Parathyroid adenoma (tissue), 2 donors: ENCODE results near the gene PDIA2.

Source experiments
- H2AFZ ChIP-seq: fragments of 300-600 bp; sonication (generic); one replicate; pipeline ENCODE4 v1.7.0; 2017; ENCODE audit warnings: antibody characterized with exemption, mild to moderate bottlenecking
- H3K27ac ChIP-seq: fragments of 300-600 bp; sonication (generic); one replicate; pipeline ENCODE4 v1.7.0; 2017
- H3K27me3 ChIP-seq: fragments of 300-600 bp; sonication (generic); one replicate; pipeline ENCODE4 v1.7.0; 2017; ENCODE audit warnings: low read length; ENCODE audit not compliant: control insufficient read depth, insufficient read depth
- H3K36me3 ChIP-seq: fragments of 300-600 bp; sonication (generic); one replicate; pipeline ENCODE4 v1.7.0; 2017; ENCODE audit warnings: low read length; ENCODE audit not compliant: control insufficient read depth, insufficient read depth
- H3K4me1 ChIP-seq: fragments of 300-600 bp; sonication (generic); one replicate; pipeline ENCODE4 v1.7.0; 2017; ENCODE audit warnings: control low read depth
- H3K4me2 ChIP-seq: fragments of 300-600 bp; sonication (generic); one replicate; pipeline ENCODE4 v1.7.0; 2017; ENCODE audit warnings: low read length
- H3K4me3 ChIP-seq: fragments of 300-600 bp; sonication (generic); one replicate; pipeline ENCODE4 v1.7.0; 2017; ENCODE audit warnings: low read depth, low read length
- H3K79me2 ChIP-seq: fragments of 300-600 bp; sonication (generic); one replicate; pipeline ENCODE4 v1.7.0; 2017; ENCODE audit warnings: control low read depth
- H3K9ac ChIP-seq: fragments of 300-600 bp; sonication (generic); one replicate; pipeline ENCODE4 v1.7.0; 2017; ENCODE audit warnings: mild to moderate bottlenecking
- H3K9me3 ChIP-seq: fragments of 300-600 bp; sonication (generic); one replicate; pipeline ENCODE4 v1.7.0; 2017; ENCODE audit warnings: low read length; ENCODE audit not compliant: control insufficient read depth
- CTCF ChIP-seq: fragments of 300-600 bp; sonication (generic); IDR thresholded peaks from one replicate; pipeline ENCODE4 v1.7.0; 2017; ENCODE audit warnings: antibody characterized with exemption, mild to moderate bottlenecking
- donor health status: primary hyperparathyroidism.

PDIA2 gene

GRCh38 chr16:317583-317982, 34.6 kb downstream of the PDIA2 start:
- Histone ChIP-seq H3K4me2 (no peak overlapping the region), H3K4me3 (no peak overlapping the region), H3K9me3 (no peaks in the 10 kb centered on the region)

GRCh38 chr16:318628-319027, 35.7 kb downstream of the PDIA2 start:
- no peaks in the 10 kb centered on the region for H3K27me3 ChIP-seq
- no peak overlapping the region for H3K4me2 ChIP-seq
- no peak overlapping the region for H3K27ac ChIP-seq
- no peaks in the 10 kb centered on the region for H3K4me1 ChIP-seq
- H3K9ac ChIP-seq: no peak overlapping the region
- no peaks in the 10 kb centered on the region for H3K36me3 ChIP-seq
- H3K4me3 ChIP-seq: no peak overlapping the region
- TF ChIP-seq CTCF: no peak
- H3K9me3 ChIP-seq: no peaks in the 10 kb centered on the region
- H3K79me2 ChIP-seq: peaks cover 49% of the 10 kb centered on the region
- H2AFZ ChIP-seq: no peak overlapping the region

More at GRCh38 chr16:317583-317982, 34.6 kb downstream of the PDIA2 start:
- H3K79me2 ChIP-seq: peaks cover 56% of the 10 kb centered on the region
- H2AFZ ChIP-seq: no peak overlapping the region
- no peaks in the 10 kb centered on the region for H3K27me3 ChIP-seq
- H3K9ac ChIP-seq: no peak overlapping the region
- no peak for TF ChIP-seq CTCF
- H3K27ac ChIP-seq: no peak overlapping the region
- H3K36me3 ChIP-seq: no peaks in the 10 kb centered on the region
- no peaks in the 10 kb centered on the region for H3K4me1 ChIP-seq

GRCh38 chr16:320206-320605, 37.2 kb downstream of the PDIA2 start:
- TF ChIP-seq CTCF: no peak
- no peaks in the 10 kb centered on the region for H3K36me3 ChIP-seq
- no peak overlapping the region for H3K4me3 ChIP-seq

GRCh38 chr16:321532-321931, 38.6 kb downstream of the PDIA2 start:
- Histone ChIP-seq H3K4me1 (no peaks in the 10 kb centered on the region), H3K79me2 (peaks cover 58% of the 10 kb centered on the region), H3K9me3 (no peaks in the 10 kb centered on the region), H3K36me3 (no peaks in the 10 kb centered on the region), H2AFZ (no peak overlapping the region), H3K9ac (no peak overlapping the region), H3K27ac (no peak overlapping the region), H3K4me3 (no peak overlapping the region), H3K4me2 (no peak overlapping the region), H3K27me3 (no peaks in the 10 kb centered on the region)
- no peak for TF ChIP-seq CTCF

More at GRCh38 chr16:320206-320605, 37.2 kb downstream of the PDIA2 start:
- Histone ChIP-seq H3K4me1 (no peaks in the 10 kb centered on the region), H2AFZ (no peak overlapping the region), H3K27ac (no peak overlapping the region), H3K79me2 (peaks cover 53% of the 10 kb centered on the region), H3K9me3 (no peaks in the 10 kb centered on the region), H3K4me2 (no peak overlapping the region), H3K27me3 (no peaks in the 10 kb centered on the region), H3K9ac (no peak overlapping the region)

- H3K4me2 ChIP-seq: no peak overlapping the region
- H3K4me1 ChIP-seq: no peaks in the 10 kb centered on the region
- no peaks in the 10 kb centered on the region for H3K36me3 ChIP-seq
- no peak overlapping the region for H3K27ac ChIP-seq
- no peak for TF ChIP-seq CTCF
- H3K9ac ChIP-seq: no peak overlapping the region
- no peak overlapping the region for H3K4me3 ChIP-seq
- no peaks in the 10 kb centered on the region for H3K27me3 ChIP-seq
- no peaks in the 10 kb centered on the region for H3K9me3 ChIP-seq
- no peak overlapping the region for H2AFZ ChIP-seq
- H3K79me2 ChIP-seq: peaks cover 51% of the 10 kb centered on the region
Observed at GRCh38 chr16:322476-323143, 39.6 kb downstream of the PDIA2 start.
